Stimulated activated CD4-positive, alpha-beta T cell treated with anti-CD3 and anti-CD28 coated beads, Interleukin-4, amount 100 ng/mL, for 24 hours (primary cell): Measurements from ENCODE around the gene IBA57.

ENCODE experiments used
- DNase-seq: peaks from one replicate; pipeline ENCODE4 v3.0.0-alpha.2; 2020

The IBA57 gene

GRCh38 chr1:228165372-228166169, at the start of gene IBA57:
TSS of gene IBA57 (plus strand) at chr1:228165804. CDS start at chr1:228165817, 13 bp downstream.
- DNase-seq: peak; percentile 100

GRCh38 chr1:228117335-228117734, 48.3 kb upstream of the IBA57 start:
- no peak for DNase-seq

GRCh38 chr1:228118040-228118439, 47.6 kb upstream of the IBA57 start:
- DNase-seq: no peak

- DNase-seq: no peak
These were observed 45.3 kb upstream of the IBA57 start for GRCh38 chr1:228120351-228120750.

GRCh38 chr1:228120857-228121489, 44.6 kb upstream of the IBA57 start:
- DNase-seq: no peak

- no peak for DNase-seq
These were observed 42.6 kb upstream of the IBA57 start for GRCh38 chr1:228122921-228123441.

- DNase-seq: no peak
These were observed 42.1 kb upstream of the IBA57 start for GRCh38 chr1:228123505-228123904.

GRCh38 chr1:228125185-228125584, 40.4 kb upstream of the IBA57 start:
- DNase-seq: no peak

GRCh38 chr1:228131766-228132165, 33.8 kb upstream of the IBA57 start:
- DNase-seq: no peak

- no peak for DNase-seq
These were observed 31.0 kb upstream of the IBA57 start for GRCh38 chr1:228134591-228134990.

GRCh38 chr1:228136901-228137300, 28.7 kb upstream of the IBA57 start:
- no peak for DNase-seq

GRCh38 chr1:228139406-228139930, 26.1 kb upstream of the IBA57 start:
- no peak for DNase-seq

- DNase-seq: peak; percentile 100
These were observed 25.5 kb upstream of the IBA57 start, which contains the start of gene GUK1 for GRCh38 chr1:228139931-228140723. TSS of gene GUK1 (plus strand) at chr1:228140279. CDS start at chr1:228140303, 24 bp downstream.

GRCh38 chr1:228140724-228141225, 24.8 kb upstream of the IBA57 start:
- no peak for DNase-seq

- DNase-seq: peak; percentile 31
These were observed 24.2 kb upstream of the IBA57 start for GRCh38 chr1:228141226-228142044.

- DNase-seq: no peak
These were observed 23.4 kb upstream of the IBA57 start for GRCh38 chr1:228142155-228142691.

GRCh38 chr1:228142701-228143136, 22.9 kb upstream of the IBA57 start:
- no peak for DNase-seq

GRCh38 chr1:228143480-228144192, 22.0 kb upstream of the IBA57 start:
- no peak for DNase-seq

GRCh38 chr1:228144193-228144992, 21.2 kb upstream of the IBA57 start:
- DNase-seq: no peak

GRCh38 chr1:228144993-228145343, 20.6 kb upstream of the IBA57 start:
- no peak for DNase-seq
